Neural progenitor cell (in vitro differentiated cells): Measurements from ENCODE around the gene TOPBP1.

Experiments
- EZH2 ChIP-seq: fragments of 200-600 bp; sonication (generic); IDR thresholded peaks from 2 replicates; pipeline ENCODE4 v1.6.1; 2017; ENCODE audit warnings: antibody characterized with exemption, mild to moderate bottlenecking, moderate library complexity
- EZH2phosphoT487 ChIP-seq: fragments of 200-600 bp; sonication (generic); IDR thresholded peaks from 2 replicates; pipeline ENCODE4 v1.6.1; 2017; ENCODE audit warnings: antibody characterized with exemption
- TF ChIP-seq, protein P1 (sequence below): fragments of 200-600 bp; sonication (generic); IDR thresholded peaks from 2 replicates; pipeline ENCODE4 v1.5.1; 2017; ENCODE audit warnings: antibody characterized with exemption, mild to moderate bottlenecking

GRCh38 chr3:133629146-133629545 lies 32.6 kb downstream of the TOPBP1 start:
- TF ChIP-seq, protein P1, sequence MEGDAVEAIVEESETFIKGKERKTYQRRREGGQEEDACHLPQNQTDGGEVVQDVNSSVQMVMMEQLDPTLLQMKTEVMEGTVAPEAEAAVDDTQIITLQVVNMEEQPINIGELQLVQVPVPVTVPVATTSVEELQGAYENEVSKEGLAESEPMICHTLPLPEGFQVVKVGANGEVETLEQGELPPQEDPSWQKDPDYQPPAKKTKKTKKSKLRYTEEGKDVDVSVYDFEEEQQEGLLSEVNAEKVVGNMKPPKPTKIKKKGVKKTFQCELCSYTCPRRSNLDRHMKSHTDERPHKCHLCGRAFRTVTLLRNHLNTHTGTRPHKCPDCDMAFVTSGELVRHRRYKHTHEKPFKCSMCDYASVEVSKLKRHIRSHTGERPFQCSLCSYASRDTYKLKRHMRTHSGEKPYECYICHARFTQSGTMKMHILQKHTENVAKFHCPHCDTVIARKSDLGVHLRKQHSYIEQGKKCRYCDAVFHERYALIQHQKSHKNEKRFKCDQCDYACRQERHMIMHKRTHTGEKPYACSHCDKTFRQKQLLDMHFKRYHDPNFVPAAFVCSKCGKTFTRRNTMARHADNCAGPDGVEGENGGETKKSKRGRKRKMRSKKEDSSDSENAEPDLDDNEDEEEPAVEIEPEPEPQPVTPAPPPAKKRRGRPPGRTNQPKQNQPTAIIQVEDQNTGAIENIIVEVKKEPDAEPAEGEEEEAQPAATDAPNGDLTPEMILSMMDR, result no peak
- TF ChIP-seq EZH2, result no peak
- no peak for TF ChIP-seq EZH2phosphoT487
